Sigmoid colon (tissue), 7 donors: ENCODE data around the gene ZNF543. TPM values are rescaled to one million over a fixed set of nuclear protein-coding genes. Genes with fewer than 3 reads are reported as not detected.
"Not testable (repeated sequence)": the region's sequence is repeated elsewhere in the genome, so short reads cannot be mapped to it uniquely, and the experiment has no call there.

ENCODE experiments used
- DNase-seq: peaks from one replicate; pipeline ENCODE4 v3.0.0-alpha.2; 2019
- H3K27ac ChIP-seq, 4 donors: fragments of 200-600 bp; sonication (generic); one replicate each; pipeline ENCODE4 v1.5.1; 2016 to 2019; ENCODE audit warnings: mild to moderate bottlenecking in 1 of 4
- H3K27me3 ChIP-seq, 3 donors: fragments of 200-600 bp; sonication (generic); one replicate each; pipeline ENCODE4 v1.5.1; 2019; ENCODE audit warnings: mild to moderate bottlenecking in 1 of 3
- H3K36me3 ChIP-seq, 4 donors: fragments of 200-600 bp; sonication (generic); one replicate each; pipeline ENCODE4 v1.5.1; 2016 to 2019
- H3K4me1 ChIP-seq, 4 donors: fragments of 200-600 bp; sonication (generic); one replicate each; pipeline ENCODE4 v1.5.1; 2017 to 2019
- H3K4me3 ChIP-seq, 4 donors: fragments of 200-600 bp; sonication (generic); one replicate each; pipeline ENCODE4 v1.5.1; 2017 to 2019; ENCODE audit warnings: mild to moderate bottlenecking in 2 of 4, moderate library complexity in 1 of 4
- H3K9me3 ChIP-seq, 4 donors: fragments of 200-600 bp in 3 of 4; sonication (generic) in 3 of 4; one replicate each; pipeline versions ENCODE4 v1.5.1 to v1.6.1; 2013 to 2019
- CTCF ChIP-seq, 4 experiments: fragments of 450-650 bp in 3 of 4; fragments of 200-600 bp in 1 of 4; IDR thresholded peaks; one replicate each; pipeline ENCODE4 v1.5.1; 2016 to 2019; ENCODE audit warnings: antibody characterized with exemption in 4 of 4, mild to moderate bottlenecking in 3 of 4, moderate library complexity in 2 of 4
- EP300 ChIP-seq, 4 donors: sonication (generic); formaldehyde crosslinking; IDR thresholded peaks; one replicate each; pipeline ENCODE4 v1.6.1; 2017; ENCODE audit warnings: antibody characterized with exemption in 4 of 4
- POLR2A ChIP-seq, 2 donors: fragments of 450-650 bp; IDR thresholded peaks; one replicate each; pipeline ENCODE4 v1.6.1; 2016; ENCODE audit warnings: antibody characterized with exemption in 2 of 2, mild to moderate bottlenecking in 2 of 2, moderate library complexity in 2 of 2
- POLR2AphosphoS5 ChIP-seq, 4 donors: sonication (generic); formaldehyde crosslinking; IDR thresholded peaks; one replicate each; pipeline ENCODE4 v1.6.1; 2017; ENCODE audit warnings: antibody characterized with exemption in 4 of 4
- WGBS, 2 donors: extraction: QIAGEN DNeasy Blood & Tissue Kit; methylation state at CpG; one replicate each; pipeline ENCODE4 v1.1.7; 2013; 5-methylcytosine and 5-hydroxymethylcytosine counted together
- intact Hi-C: fragments of 100-400 bp; cut with DNase I; formaldehyde crosslinking; loops from one replicate; pipeline ENCODE4 v1.15.1; 2023
- polyA plus RNA-seq, 3 donors: library from polyadenylated mRNA; stranded (reverse); fragments of 200-250 nt; gene quantifications; one replicate each; pipeline ENCODE4 v1.2.3, GENCODE V29; 2013
- total RNA-seq, 4 donors: library from RNA; depleted of rRNA; stranded (reverse); fragments of >200 nt; gene quantifications; one replicate each; pipeline ENCODE4 v1.1.0, GENCODE V29; 2016
- donor health status: healthy with polysubstance abuse.
- donor health status: Bipolar disorder and iron deficiency.
- donor health status: healthy.

Gene ZNF543
- total RNA-seq (1 to 10 TPM; 5.4 to 8.1 (median 7.5) TPM), polyA plus RNA-seq (1 to 10 TPM in 1 of 3 donors, under 1 TPM in 2; 0.46 to 1.6 (median 0.60) TPM)

DNA sequence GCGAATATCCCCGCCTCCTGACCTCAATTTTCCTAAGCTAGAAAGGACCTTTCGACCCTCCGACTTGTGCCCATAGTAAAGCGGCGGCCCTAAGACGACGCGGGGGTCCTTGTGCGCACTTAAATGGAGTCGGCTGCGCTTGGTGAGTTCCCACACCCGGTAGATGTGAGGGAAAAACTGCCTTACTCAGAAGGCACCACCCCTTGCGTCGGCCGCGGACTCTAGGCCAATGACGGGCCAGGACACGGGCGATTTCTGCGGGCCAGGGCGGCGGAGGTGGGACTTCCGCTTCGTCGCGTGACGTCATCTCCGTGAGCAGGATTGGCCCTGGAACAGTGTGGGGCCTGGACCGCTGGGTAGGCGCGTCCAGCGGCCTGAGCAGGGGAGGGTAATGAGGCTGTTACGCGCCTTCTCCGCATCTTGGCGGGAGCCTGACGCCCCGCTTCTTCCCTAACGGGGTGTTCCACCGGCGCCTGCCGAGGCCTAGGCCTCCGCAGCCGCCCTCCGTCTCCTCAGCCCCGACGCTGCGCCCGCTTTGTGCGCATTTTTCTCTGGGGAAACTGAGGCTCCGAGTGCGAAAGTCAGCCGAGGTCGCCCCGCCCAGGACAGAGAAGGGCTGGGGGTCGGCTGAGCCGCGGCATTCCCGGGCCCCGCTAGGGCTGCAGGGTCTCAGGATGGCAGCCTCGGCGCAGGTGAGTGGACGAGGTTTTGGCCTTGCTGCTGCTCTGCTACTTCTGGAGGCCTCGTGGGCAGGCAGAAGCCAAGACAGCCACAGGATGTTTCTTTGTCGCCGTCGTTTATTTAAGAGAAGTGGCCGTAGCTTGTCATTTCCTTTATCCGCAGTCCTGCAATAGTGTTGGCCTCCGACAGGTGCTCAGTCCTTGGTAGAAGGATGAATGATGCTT lies at the start of gene ZNF543:
TSS of gene ZNF543 (plus strand) at position 293 of the 905 bp plus-strand sequence. CDS start at position 675, 382 bp downstream.
- Histone ChIP-seq H3K27ac (peak within 1 kb of the TSS; percentile 83 to 92 (median 85)), H3K4me1 (peaks cover 0 to 24% (median 15%) of the 10 kb centered on the region in 4 donors), H3K36me3 (peaks cover 11 to 26% (median 22%) of the 10 kb centered on the region in 4 donors), H3K27me3 (no peaks in the 10 kb centered on the region), H3K9me3 (peaks cover 0 to 7% (median 2%) of the 10 kb centered on the region in 4 donors), H3K4me3 (peak within 1 kb of the TSS; percentile 64 to 94 (median 68))
- 1 to 2% methylated on average over 71 of the region's 71 CpGs for WGBS, 2 donors
- intact Hi-C loops: loop anchor here (2.0 to 5.0 kb wide), 2 partner anchors 40 to 42 kb away; partner anchors contain the start of genes TRAPPC2B, ZNF460 and ZNF547
- DNase-seq: peak; percentile 98
- TF ChIP-seq POLR2AphosphoS5 (IDR thresholded peaks at IDR 0.05) (peak; percentile 73 to 92 (median 90)), EP300 (IDR thresholded peaks at IDR 0.05) (no peak), POLR2A (IDR thresholded peaks at IDR 0.05) (peak; percentile 44 to 65)

DNA sequence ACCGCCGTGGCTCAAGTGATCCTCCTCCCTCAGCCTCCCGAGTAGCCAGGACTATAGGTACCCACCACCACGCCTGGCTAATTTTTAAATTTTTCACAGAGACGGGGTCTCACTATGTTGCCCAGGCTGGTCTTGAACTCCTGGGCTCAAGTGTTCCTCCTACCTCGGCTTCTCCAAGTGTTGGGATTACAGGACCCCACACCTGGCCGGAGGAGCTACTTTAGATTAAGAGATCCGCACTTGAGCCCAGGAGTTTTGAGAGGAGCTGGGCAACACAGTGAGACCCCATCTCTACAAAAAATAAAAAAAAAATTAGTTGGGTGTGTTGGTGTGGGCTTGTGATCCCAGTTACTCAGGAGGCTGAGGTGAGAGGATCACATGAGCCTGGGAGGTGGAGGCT lies 49.0 kb upstream of the ZNF543 start:
- 98% methylated on average over 8 of the region's 8 CpGs for WGBS, 2 donors
- Histone ChIP-seq H3K9me3 (no peaks in the 10 kb centered on the region), H3K4me1 (no peaks in the 10 kb centered on the region), H3K36me3 (peaks cover 0 to 14% (median 0%) of the 10 kb centered on the region in 4 donors), H3K27me3 (no peaks in the 10 kb centered on the region), H3K4me3 (no peak overlapping the region), H3K27ac (no peak overlapping the region)
- TF ChIP-seq EP300 (IDR thresholded peaks at IDR 0.05) (no peak), CTCF (IDR thresholded peaks at IDR 0.05) (no peak), POLR2AphosphoS5 (IDR thresholded peaks at IDR 0.05) (no peak), POLR2A (IDR thresholded peaks at IDR 0.05) (no peak)
- no peak for DNase-seq
- intact Hi-C loops: no loop called here

DNA sequence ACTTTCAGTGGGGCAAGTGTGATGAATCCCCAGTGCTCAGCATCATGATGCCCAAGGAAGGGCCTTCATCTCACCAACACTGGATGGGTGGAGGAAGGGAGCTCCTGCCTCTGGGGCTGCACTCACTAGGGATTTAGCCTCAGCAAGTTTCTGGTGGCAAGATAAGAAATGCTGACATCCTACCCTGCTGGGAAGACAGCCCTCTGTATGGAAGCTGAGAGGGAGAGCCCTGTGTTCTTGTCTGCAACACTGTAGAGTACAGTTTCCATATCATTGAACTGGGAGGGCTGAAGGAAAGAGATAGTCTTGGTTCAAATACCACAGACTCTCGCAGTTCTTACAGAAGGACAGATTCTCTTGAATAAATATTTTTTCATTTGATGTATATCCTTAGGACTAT lies 47.3 kb upstream of the ZNF543 start:
- Histone ChIP-seq H3K27me3 (no peaks in the 10 kb centered on the region), H3K27ac (no peak overlapping the region), H3K4me3 (no peak overlapping the region), H3K36me3 (peaks cover 0 to 17% (median 0%) of the 10 kb centered on the region in 4 donors), H3K9me3 (no peaks in the 10 kb centered on the region), H3K4me1 (no peaks in the 10 kb centered on the region)
- no peak for TF ChIP-seq POLR2AphosphoS5 (IDR thresholded peaks at IDR 0.05)
- intact Hi-C loops: no loop called here
- WGBS, 2 donors: 90 to 96% methylated on average over 1 of the region's 1 CpG
- no peak for DNase-seq

DNA sequence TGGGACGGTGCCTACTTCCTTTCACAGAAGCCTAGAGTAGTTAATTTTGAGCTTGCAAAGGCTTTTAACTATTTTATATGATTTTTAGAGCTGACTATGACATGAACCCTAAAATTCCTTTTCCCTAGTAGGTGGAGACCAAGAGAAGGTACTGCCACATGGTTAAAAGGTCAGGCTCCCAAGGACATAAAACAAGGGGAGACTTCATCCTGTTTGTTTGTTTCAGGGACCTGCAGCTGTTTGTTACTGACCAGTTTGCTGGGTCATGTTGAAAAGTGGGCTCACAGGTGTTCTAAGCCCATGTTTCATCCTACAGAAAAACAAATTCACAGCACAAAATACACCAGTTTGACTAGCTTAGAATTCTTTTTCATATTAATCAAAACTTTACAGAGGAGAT lies 43.8 kb upstream of the ZNF543 start:
- Histone ChIP-seq H3K4me1 (peaks cover 0 to 16% (median 12%) of the 10 kb centered on the region in 4 donors), H3K4me3 (no peak overlapping the region), H3K9me3 (no peaks in the 10 kb centered on the region), H3K27me3 (no peaks in the 10 kb centered on the region), H3K36me3 (peaks cover 0 to 12% (median 0%) of the 10 kb centered on the region in 4 donors), H3K27ac (no peak overlapping the region)
- intact Hi-C loops: no loop called here
- TF ChIP-seq POLR2AphosphoS5 (IDR thresholded peaks at IDR 0.05): no peak
- TF ChIP-seq CTCF (IDR thresholded peaks at IDR 0.05): no peak
- TF ChIP-seq EP300 (IDR thresholded peaks at IDR 0.05): no peak
- no peak for TF ChIP-seq POLR2A (IDR thresholded peaks at IDR 0.05)
- no peak for DNase-seq
- 90 to 91% methylated on average over 1 of the region's 1 CpG for WGBS, 2 donors

GRCh38 chr19:57278481-57278880 lies 41.8 kb upstream of the ZNF543 start:
- intact Hi-C loops, H3K4me3 ChIP-seq, H3K9me3 ChIP-seq, DNase-seq, H3K27me3 ChIP-seq: not testable (repeated sequence)
- H3K36me3 ChIP-seq: peaks cover 0 to 16% (median 0%) of the 10 kb centered on the region in 4 donors
- H3K27ac ChIP-seq: peak overlapping the region in 1 of 4 donors; percentile 100
- 91 to 98% methylated on average over 2 of the region's 2 CpGs for WGBS, 2 donors
- H3K4me1 ChIP-seq: peaks cover 0 to 35% (median 30%) of the 10 kb centered on the region in 4 donors
